ENCODE measurements around the gene KSR2.

GRCh38 chr12:117688446-117688845 lies 280.3 kb downstream of the KSR2 start:
- TF ChIP-seq CTCF (IDR thresholded peaks at IDR 0.05) = no peak
- TF ChIP-seq POLR2AphosphoS5 (IDR thresholded peaks at IDR 0.05; ENCODE audit: low read depth, low read length) = no peak
